ENCODE data around the gene TPM1.
"Not testable (repeated sequence)": the region's sequence is repeated elsewhere in the genome, so short reads cannot be mapped to it uniquely, and the experiment has no call there.

The TPM1 gene

DNA sequence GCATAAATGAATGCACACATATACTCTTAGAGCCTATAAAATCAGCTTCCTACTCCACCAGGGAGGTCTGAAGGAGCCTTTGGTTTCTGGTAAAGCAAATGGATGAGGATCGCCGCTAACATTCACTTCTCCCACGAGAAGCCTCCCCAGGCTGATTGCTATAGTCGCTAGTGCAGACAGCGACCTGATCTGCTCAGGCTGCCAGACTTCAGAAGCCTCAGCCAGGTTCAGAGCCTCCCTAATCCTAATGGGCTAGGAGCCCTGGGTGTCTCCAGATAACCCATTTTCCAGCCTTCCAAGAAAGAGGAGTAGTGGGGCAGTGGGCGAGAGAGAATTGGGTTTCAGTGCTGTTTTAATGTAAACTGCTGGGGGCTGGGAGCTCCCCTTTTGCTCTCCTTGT, 35.4 kb downstream of the TPM1 start:
- DNase-seq = no peak

DNA sequence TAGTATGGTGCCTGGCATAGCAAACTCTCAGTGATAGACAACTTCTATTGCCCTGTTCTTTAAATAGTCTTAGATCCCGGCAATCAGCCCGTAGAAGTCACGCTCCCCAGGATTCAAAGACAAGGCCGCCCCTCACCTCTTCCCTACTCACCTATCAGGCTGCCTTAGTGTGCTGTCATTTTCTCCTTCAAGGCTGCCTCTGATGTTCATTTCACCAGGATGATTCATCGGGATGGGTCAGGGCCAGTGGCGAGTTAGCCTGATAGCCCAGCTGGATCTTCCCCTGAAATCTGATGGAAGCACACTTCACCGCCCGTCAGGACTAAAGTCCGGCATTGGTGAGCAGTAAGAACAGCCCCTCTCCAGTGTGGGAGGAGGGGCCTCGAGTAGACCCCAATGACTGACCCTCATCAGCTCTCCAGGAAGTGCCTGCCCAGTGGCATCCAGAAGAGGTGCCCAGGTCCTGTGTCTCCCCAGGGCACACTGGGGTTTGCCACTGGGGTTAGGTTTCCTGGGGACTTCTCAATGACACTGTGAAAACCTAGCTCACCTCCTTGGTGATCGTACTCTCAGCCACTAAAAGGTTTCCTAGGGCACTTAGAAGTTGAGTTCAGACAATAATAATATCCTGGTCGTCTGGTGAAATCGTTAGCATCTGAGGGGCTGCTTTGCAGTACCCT, 37.5 kb downstream of the TPM1 start:
- no peak for DNase-seq

DNA sequence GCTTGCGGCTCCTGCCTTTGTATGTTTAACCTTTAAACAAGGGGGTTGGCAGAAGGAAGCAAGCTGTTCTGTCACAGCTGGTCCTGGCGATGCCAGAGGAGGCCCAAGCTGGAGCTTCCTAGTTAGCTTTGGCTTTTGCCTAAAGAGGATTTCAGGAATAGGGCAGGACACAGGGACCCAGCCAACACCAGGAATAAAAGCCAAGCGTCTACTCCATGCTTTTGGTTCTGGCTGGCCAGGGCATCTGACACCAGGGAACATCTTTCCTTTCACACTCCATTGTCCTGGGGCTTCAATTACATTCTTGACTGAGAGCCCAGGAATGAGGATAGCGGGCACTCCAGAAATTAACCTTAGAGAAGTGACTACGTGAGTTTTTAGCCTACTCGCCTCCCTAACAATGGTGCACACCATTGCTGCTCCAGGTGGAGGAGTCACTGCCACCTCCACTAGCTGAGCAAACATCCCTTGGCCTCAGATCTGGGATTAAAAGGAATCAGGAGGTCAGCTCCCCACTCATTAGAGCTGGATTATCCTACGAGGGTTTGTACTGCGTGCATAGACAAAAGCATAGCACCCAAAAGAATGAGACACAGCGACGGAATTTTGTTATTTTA, 38.2 kb downstream of the TPM1 start:
- DNase-seq = no peak

DNA sequence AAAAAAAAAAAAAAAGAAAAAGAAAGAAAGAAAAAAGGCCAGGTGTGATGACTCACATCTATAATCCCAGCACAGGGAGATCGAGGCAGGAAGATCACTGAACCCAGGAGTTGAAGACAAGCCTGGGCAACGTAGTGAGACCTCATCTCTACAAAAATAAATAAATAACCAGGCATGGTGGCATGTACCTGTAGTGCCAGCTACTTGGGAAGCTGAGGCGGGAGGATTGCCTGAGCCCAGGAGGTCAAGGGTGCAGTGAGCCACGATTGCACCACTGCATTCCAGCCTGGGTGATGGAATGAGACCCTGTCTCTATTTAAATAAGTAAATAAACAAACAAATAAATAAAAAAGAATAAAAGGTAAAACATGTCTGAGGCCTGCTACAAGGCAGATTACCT, 39.8 kb downstream of the TPM1 start:
- no peak for DNase-seq

DNA sequence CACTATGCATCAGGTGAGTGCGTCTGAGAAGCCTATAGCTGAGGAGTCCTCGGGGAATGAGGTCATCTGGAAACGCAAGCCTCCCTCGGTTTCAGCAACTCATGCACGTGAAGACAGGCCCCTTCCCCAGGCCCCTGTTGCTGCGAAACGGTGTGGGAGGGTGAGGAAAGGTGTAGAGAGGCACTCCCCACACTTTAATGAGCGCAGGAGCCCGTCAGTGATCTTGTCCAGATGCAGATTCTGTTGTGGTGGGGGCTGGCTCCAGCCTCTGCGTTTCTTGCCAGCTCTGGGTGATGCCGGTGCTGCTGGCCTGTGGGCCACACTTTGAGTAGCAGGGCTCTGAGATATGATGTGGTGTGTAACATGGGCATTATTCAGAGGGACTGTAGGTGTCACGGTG, 40.5 kb downstream of the TPM1 start:
- no peak for DNase-seq

DNA sequence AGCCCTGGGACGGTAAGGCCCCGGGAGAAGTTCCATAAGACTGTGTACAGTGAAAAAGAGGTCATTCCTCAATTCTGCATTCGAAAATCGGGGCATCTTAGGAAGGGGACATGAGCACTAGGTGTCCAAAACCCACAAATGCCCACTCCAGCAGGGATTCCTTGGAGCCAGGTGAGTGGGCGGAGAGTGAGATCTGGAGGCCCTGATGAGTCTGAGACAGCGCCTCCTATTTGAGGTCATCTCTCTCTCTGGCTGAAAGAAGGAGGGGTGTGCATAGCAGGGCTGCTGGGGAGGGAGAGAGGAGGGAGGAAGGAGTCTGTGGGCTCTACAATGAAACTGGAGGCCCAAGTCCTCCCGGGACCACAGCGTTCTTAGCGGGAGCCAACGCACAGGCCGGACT, 41.0 kb downstream of the TPM1 start:
- DNase-seq = no peak

DNA sequence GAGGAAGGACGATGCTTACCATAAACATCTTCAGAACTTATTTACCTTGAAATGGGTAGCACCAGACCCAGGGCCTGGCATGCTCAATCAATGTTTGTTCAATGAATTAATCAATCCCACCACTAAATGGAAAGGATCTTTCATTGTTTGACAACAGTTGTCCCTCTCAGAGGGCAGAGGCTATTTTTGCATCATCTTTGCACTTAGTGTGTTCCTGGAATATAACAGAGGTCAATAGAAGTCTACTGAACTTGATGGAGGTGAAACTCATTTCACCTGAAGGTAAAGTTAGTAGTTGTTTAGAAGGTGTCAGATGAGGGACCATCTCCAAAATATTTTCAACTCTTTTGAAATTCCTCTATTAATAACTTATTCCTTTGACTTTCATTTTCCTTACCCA, 42.3 kb downstream of the TPM1 start:
- DNase-seq = no peak

DNA sequence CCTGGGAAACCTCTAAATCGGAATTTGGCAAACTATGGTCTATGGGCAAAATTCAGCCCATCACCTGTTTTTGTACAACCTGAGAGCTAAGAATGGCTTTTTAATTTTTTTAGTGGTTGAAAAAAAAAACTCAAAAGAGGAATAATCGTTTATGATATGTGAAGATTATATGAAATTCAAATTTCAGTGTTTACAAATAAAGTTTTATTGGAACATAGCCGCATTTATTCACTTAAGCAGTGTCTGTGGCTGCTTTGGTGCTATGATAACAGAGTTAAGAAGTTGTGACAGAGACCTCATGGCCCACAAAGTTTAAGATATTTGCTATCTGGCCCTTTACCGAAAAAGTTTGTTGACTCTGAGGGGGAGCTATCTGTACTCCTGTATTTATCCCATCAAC, 42.7 kb downstream of the TPM1 start:
- no peak for DNase-seq

DNA sequence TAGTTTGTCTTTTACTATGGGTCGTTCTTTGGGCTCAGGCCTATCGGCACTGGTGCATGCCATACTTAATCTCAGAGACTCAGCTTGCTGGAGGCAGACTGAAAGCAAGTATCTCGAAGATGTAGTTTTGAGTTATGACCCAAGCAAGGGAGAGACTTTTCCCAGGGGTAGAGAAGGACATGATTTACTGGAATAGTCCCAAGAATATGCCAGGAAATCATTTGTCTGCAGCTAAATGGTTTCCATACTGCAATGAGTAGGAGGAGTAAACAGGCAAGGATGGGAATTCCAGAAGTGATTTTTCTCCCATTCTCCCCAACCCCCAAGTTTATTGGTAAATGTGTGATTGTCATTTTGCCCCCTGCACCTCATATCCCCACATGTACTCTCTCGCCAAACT, 43.7 kb downstream of the TPM1 start:
- DNase-seq = no peak

DNA sequence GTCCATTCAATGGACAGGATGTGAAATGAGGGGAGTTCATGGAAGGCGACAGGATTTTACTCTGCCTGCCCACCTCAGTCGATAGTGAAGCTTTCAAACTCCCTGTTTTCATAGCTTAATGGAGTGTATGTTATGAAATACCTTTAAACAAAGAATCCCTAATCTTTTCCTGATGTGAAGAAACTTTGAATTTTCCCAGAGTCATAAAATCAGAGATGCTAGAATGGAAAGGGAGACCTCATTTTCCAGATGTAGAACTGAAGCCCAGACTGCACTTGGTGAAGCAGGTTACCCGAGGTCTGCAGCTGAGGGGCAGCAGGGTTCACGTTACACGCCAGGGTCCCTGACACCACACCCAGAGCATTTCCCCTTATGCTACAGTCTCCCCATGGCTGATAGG, 44.4 kb downstream of the TPM1 start:
- DNase-seq = no peak

DNA sequence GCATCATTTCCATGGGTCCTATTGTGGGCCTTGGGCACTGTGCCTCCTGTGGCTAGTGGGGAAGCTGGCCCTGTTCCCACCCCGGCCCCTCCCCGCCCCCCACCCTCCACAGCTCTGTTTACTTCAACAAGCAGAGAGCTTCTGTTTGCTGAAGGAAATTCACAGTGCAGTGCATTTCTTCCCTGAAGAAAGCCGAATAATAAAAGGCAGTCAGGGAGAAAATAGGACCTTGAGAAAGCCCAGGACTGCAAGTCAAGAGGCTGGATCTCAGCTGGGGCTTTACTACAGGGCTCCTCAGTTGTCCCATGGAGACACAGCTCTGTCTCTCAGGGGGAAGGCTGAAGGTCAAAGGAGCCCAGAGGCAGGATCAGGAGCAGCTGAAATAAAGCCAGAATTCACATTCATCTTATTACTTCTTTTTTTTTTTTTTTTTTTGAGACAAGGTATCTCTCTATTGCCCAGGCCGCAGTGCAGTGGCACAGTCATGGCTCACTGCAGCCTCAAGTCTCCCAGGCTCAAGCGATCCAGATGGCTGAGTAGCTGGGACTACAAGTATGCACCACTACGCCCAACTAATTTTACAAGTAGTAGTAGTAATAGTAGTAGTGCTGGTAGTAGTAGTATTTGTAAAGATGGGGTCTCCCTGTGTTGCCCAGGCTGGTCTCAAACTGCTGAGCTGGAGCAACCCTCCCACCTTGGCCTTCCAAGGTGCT, 46.1 kb downstream of the TPM1 start:
- no peak for DNase-seq

DNA sequence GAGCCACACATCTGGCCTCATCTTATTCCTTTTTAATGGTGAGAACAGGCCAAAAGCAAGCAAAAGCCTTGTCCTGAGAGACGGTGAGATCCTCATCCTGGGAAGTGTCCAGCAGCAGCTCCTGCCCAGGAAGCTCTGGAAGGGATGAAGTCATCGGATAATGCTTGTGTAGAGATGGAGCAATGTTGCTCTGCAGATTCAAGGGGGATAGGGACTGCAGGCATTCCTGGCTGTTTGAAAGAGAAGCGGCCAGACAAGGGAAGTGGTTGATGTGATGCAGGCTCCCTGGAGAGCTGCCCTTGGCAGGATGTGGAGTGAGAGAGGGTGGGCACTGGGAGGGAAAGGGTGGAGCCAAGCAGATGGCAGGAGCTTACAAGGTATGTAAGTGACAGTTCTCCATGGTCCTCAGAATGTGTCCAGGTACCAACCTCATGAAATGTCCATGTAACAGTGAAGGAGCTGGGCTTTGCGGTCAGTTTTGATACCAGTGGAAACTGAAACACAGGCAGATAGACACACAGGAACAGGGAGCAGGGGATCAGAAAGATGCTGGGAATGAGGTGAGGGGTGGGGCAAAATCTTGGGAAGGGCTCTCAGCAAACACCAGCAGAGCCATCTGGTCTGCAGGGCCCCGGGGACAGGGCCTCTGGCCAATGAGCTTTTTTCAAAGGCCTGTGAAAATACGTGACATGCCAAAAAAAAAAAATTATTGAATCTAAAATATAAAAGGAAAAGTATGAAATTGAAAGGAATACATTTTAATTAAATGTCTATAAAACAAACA, 46.9 kb downstream of the TPM1 start:
- no peak for DNase-seq

DNA sequence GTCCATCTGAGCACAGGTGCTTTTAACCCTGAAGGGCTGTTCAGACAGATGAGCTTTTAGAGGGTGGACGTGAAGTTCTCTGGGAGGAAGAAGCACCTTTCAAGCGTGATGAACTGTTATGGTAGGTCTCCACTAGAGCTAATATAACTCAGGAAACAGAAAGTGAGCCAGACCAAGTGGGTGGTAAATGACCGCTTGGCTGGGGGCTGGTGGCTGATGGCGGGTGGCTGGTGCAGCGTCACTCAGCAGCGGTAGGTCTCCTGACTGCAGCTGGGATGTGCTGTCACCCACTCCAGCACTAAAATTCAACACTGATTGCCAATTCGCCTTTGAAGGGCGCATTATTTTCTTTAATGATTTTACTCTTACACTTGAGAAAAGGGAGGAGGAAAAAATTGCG, 47.9 kb downstream of the TPM1 start:
- no peak for DNase-seq

DNA sequence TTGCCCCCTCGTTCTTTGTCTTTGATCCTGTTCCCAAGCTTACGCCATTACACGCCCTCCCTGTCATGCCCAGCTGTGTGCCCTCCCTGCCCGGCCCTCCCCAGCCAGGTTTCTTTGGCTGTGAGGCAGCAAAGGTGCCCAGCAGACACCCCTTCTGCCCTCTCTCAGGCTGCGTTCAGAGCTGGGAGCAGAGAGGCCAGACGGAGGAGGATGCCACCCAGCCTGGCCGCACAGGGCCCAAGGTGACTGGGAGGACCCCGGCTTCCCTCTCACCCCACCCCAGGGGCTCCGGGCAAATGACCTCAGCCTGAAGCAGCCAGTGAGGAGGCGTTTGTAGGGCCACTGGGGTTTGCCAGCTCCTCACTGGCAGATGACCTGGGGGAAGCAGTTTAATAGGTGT, 48.3 kb downstream of the TPM1 start:
- no peak for DNase-seq

DNA sequence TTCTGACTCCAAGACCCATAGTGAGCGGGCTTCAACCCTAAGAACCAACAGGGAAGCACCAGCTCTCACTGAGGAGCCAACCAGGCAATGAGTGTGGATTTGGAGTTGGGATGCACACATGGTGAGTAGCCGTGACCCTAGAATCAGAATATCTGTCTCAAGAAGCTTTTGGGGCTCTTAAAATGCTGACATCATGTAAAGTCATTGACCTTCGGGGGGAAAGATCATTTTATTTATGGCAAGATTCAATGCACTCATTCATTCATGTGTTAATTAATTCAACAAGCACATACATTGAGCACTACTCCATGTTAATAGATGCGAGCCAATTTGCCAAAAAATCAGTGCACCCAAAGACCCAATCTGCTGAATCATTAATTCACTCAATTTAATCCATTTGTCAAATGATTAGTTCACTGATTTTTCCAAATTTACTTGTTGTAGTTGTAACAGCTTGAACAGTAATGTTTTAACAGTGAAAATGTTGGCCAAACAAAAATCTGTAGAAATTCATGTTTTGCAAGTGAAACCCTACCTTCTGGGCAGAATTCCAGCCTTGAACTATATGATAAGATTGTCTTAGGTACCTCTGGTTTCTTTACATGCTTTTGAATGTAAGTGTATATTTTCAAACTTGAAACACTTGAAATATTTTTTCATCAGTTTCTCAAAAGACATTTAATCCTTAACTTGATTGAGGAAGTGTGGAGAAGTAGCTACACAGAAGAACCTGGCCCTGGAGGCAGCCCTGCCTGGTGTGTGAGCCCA, 49.3 kb downstream of the TPM1 start:
- no peak for DNase-seq

DNA sequence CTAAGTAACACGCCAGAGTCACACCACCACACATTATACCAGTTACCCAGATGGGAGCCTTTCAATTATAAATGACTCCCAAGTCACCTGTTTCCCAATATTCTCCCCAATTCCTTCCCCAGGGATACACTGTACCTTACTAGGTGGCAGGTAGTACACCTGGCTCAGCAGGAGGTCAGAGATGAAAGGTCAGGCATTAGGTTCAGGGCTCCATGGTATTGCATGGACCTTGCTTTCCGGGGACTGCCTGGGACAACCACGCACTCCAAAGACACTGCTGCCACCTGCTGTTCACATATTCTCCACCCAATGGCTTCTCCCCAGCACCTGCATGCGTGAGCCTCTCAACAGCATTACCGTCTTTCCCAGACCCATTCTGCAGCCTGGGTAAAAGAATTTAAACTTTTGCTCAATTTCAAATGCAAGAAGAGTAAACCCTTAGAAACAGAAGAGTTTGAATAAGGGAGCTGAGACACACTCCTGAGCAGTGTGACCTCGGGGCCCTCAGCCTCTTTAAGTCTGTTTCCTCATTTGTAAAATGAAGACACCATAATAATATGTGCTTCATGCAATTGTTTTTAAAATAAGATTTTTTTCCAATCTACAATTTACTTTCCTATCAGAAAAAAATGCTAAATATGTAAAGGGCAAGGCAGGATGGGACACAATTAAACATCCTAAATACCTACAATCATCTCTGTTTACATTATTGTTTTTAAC, 51.1 kb downstream of the TPM1 start:
- DNase-seq = peak; percentile 11 to 69 (median 50)

DNA sequence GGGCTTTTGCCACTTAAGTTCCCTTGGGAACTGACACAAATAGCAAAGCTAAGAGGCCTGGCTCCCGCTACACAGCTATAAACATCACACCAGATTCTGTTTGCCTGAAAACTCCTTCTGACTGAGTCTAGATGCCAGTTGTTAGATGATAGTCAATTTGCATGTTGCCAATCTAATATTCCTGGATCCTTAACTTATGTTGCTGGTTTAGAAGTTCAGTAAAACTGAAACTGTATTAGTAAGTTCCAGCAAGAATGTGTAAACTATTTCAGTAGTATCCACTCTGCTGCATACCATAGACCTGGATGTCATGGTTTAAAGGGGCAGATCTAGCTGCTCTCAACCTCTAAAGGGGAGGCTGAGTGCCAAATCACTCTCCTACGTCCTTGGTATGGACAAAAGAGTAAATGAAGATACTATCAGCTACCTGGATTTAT, 52.0 kb downstream of the TPM1 start:
- DNase-seq = no peak

DNA sequence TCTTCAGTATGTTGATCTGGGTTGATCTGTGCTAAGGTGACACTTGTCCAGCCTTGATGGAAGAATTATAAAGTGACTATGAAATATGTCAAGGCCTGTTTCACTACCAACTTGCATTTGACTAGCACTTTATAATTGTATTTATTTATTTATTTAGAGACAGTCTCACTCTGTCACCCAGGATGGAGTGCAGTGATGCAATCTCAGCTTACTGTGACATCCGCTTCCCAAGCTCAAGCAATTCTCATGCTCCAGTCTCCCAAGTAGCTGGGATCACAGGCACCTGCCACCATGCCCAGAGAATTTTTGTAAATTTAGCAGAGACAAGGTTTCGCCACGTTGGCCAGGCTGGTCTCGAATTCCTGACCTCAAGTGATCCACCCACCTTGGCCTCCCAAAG, 53.6 kb downstream of the TPM1 start:
- no peak for DNase-seq

DNA sequence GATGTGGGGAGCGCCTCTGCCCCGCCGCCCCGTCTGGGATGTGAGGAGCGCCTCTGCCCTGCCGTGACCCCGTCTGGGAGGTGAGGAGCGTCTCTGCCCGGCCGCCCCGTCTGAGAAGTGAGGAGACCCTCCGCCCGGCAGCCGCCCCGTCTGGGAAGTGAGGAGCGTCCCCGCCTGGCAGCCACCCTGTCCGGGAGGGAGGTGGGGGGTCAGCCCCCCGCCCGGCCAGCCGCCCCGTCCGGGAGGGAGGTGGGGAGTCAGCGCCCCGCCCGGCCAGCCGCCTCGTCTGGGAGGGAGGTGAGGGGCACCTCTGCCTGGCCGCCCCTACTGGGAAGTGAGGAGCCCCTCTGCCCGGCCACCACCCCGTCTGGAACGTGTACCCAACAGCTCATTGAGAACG, 56.4 kb downstream of the TPM1 start:
- DNase-seq = not testable (repeated sequence)

DNA sequence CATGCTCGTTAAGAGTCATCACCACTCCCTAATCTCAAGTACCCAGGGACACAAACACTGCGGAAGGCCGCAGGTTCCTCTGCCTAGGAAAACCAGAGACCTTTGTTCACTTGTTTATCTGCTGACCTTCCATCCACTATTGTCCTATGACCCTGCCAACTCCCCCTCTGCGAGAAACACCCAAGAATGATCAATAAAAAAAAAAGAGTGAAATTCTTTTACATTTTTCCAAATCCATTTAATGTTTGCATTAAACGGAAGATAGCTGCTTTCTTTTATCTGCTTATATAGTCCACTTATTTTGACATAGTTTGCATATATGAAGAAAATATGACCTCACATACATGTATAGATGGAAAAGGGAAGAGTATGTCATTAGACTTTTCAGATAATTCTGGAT, 57.0 kb downstream of the TPM1 start:
- not testable (repeated sequence) for DNase-seq

DNA sequence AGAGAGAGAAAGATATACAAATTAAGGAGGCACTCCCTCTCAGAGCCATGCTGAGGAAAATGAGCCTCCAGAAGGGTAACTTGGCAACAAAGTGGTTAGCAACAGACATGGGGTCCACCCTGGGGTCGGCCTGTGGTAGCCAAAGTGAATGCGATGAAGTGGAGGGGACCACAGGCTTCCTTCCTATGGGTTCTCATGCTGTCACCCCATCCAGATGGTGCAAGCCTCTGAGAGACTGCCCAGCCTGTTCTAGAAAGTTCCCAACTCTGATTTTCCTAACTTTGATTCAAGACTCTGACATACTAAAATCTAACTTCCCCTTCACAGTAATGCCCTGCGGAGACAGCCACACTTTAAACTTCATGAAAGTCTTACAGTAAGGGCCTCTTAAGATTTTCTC, 60.9 kb downstream of the TPM1 start:
- no peak for DNase-seq

DNA sequence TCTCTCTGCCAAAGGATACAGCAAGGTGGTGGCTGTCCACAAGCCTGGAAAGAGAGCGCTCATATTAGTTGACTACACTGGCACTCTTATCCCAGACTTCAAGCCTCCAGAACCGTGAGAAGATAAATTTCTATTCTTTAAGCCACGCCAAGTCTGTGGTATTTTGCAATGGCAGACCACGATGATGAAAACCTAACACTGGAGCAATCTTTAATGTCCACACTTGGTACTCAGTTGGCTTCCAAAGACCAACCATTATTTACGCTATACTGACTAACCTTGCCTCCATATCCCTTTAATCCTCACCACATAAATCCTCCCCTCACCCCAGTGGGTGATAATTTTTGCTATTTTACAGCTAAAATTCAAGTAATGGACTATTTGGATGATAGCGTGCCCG, 62.2 kb downstream of the TPM1 start:
- no peak for DNase-seq

All from stimulated activated naive CD4-positive, alpha-beta T cell (primary cell).